ENCODE measurements around the gene XPC. TPM values are rescaled to one million over a fixed set of nuclear protein-coding genes. Genes with fewer than 3 reads are reported as not detected.

The XPC gene
- total and polyA plus RNA-seq, 2 donors (not counting 3 experiments of a cell fraction or from before 2014, with no cell fraction given): 11.9 to 36.8 TPM

- H3K4me2 ChIP-seq (ENCODE audit: insufficient read depth, low read length): no peak overlapping the region
- H3K36me3 ChIP-seq (ENCODE audit: control insufficient read depth in 2 of 2, extremely low read depth in 1 of 2, insufficient read depth in 2 of 2, low read length in 2 of 2): no peaks in the 10 kb centered on the region
- intact Hi-C loops (cut with micrococcal nuclease) (no loop called here), dilution Hi-C loops (cut with MboI; ENCODE audit: extremely low pct_ligation_motif_present, low sequenced_read_pairs) (no loop called here)
- no peaks in the 10 kb centered on the region for H4K20me1 ChIP-seq (replicated peaks; ENCODE audit: control insufficient read depth, extremely low read depth, insufficient read depth, low read length)
- no peaks in the 10 kb centered on the region for H3K9me1 ChIP-seq (replicated peaks; ENCODE audit: control insufficient read depth, extremely low read depth, insufficient read depth, low read length)
- H3K4me1 ChIP-seq (ENCODE audit: control insufficient read depth, extremely low read depth, insufficient read depth, low read length): no peaks in the 10 kb centered on the region
- POLR2A ChIA-PET: no interaction called here
- no peak for TF ChIP-seq JUN (IDR thresholded peaks at IDR 0.05; ENCODE audit: borderline replicate concordance, insufficient read depth, insufficient read length, low read depth)
- no peak for TF ChIP-seq POLR2AphosphoS5 (IDR thresholded peaks at IDR 0.05; ENCODE audit: insufficient read depth, low read depth, low read length)
- no peak for TF ChIP-seq FOS (IDR thresholded peaks at IDR 0.05; ENCODE audit: borderline replicate concordance, insufficient read depth, low read length)
- TF ChIP-seq GATA2 (IDR thresholded peaks at IDR 0.05; ENCODE audit: insufficient read depth, insufficient read length, low read depth, low read length): no peak
- TF ChIP-seq POLR2A (IDR thresholded peaks at IDR 0.05; ENCODE audit: low read depth, low read length): no peak
- TF ChIP-seq EZH2 (IDR thresholded peaks at IDR 0.05; ENCODE audit: borderline replicate concordance, low read depth, low read length, severe bottlenecking): no peak
- no peak for TF ChIP-seq CTCF (IDR thresholded peaks at IDR 0.05; ENCODE audit: extremely low read depth in 1 of 2, insufficient read depth in 1 of 2, low read depth in 1 of 2, low read length in 2 of 2)
- TF ChIP-seq MYC (IDR thresholded peaks at IDR 0.05; ENCODE audit: low read depth, low read length): no peak
- no peak for TF ChIP-seq MAX (IDR thresholded peaks at IDR 0.05; ENCODE audit: insufficient read depth, insufficient read length)
- H3K4me3 ChIP-seq (replicated peaks in 1 of 3; ENCODE audit: insufficient read depth in 1 of 3, low read depth in 1 of 3, low read length in 3 of 3): no peak overlapping the region
- CTCF ChIA-PET: interaction anchor here (0.9 kb wide), 1 partner anchor 17 kb away, joined by 4 read pairs; no protein-coding TSS in a partner anchor
- FAIRE-seq: no peak
- H3K27me3 ChIP-seq (ENCODE audit: control insufficient read depth in 2 of 2, insufficient read depth in 2 of 2, low read length in 2 of 2): no peaks in the 10 kb centered on the region
- H3K27ac ChIP-seq (ENCODE audit: insufficient read depth, low read depth, low read length): no peak overlapping the region
- no peaks in the 10 kb centered on the region for H3K79me2 ChIP-seq (ENCODE audit: control insufficient read depth, insufficient read depth, low read length)
- H3K9me3 ChIP-seq (replicated peaks; ENCODE audit: control insufficient read depth, insufficient read depth, low read length): no peaks in the 10 kb centered on the region
- BruUV-seq (replicated peaks): no TSS peak
- no peak overlapping the region for H3K9ac ChIP-seq (replicated peaks; ENCODE audit: extremely low read depth, insufficient read depth, low read length)
- H2AFZ ChIP-seq (ENCODE audit: low read depth, low read length): no peak overlapping the region
- DNase-seq (ENCODE audit: low read depth, low spot score): no peak
Measured at GRCh38 chr3:14096742-14097141, 81.7 kb downstream of the XPC start.

Other genes starting within 250 kb of the XPC start
- 12.4 and 13.6 TPM in 2 replicates for gene CHCHD4, start 53.7 kb downstream of the XPC start, total RNA-seq
- gene CHCHD4, start 53.7 kb downstream of the XPC start, polyA plus RNA-seq: 6.5 and 8.5 TPM in 2 replicates
- 69.6 and 80.6 TPM in 2 replicates for gene TMEM43, start 53.5 kb downstream of the XPC start, total RNA-seq
- 119 and 122 TPM in 2 replicates for gene TMEM43, start 53.5 kb downstream of the XPC start, polyA plus RNA-seq
- 13.0 and 13.6 TPM in 2 replicates for gene LSM3, start 216 bp upstream of the XPC start, total RNA-seq
- gene LSM3, start 216 bp upstream of the XPC start, polyA plus RNA-seq: 2.5 and 4.4 TPM in 2 replicates
- gene SLC6A6, start 224.0 kb upstream of the XPC start, total RNA-seq: 33.8 and 38.0 TPM in 2 replicates
- 24.8 and 25.7 TPM in 2 replicates for gene SLC6A6, start 224.0 kb upstream of the XPC start, polyA plus RNA-seq

Measured in endothelial cell of umbilical vein (primary cell).